Lung microvascular endothelial cell (primary cell): Measurements from ENCODE around the gene ALKBH2. TPM values are rescaled to one million over a fixed set of nuclear protein-coding genes. Genes with fewer than 3 reads are reported as not detected.
"Not testable (repeated sequence)": the region's sequence is repeated elsewhere in the genome, so short reads cannot be mapped to it uniquely, and the experiment has no call there.

Experiments used
- DNase-seq, 2 donors: peaks; one replicate each; pipeline versions ENCODE4 v3.0.0 to v3.0.0-alpha.2; 2010; ENCODE audit warnings: low read depth in 2 of 2
- total RNA-seq: library from RNA; depleted of rRNA; stranded (reverse); fragments of >200 nt; gene quantifications from 2 replicates; pipeline ENCODE4 v1.2.1, GENCODE V29; 2014

ALKBH2 gene
- total RNA-seq, 1 donor from 2014 or later = 5.4 TPM

DNA sequence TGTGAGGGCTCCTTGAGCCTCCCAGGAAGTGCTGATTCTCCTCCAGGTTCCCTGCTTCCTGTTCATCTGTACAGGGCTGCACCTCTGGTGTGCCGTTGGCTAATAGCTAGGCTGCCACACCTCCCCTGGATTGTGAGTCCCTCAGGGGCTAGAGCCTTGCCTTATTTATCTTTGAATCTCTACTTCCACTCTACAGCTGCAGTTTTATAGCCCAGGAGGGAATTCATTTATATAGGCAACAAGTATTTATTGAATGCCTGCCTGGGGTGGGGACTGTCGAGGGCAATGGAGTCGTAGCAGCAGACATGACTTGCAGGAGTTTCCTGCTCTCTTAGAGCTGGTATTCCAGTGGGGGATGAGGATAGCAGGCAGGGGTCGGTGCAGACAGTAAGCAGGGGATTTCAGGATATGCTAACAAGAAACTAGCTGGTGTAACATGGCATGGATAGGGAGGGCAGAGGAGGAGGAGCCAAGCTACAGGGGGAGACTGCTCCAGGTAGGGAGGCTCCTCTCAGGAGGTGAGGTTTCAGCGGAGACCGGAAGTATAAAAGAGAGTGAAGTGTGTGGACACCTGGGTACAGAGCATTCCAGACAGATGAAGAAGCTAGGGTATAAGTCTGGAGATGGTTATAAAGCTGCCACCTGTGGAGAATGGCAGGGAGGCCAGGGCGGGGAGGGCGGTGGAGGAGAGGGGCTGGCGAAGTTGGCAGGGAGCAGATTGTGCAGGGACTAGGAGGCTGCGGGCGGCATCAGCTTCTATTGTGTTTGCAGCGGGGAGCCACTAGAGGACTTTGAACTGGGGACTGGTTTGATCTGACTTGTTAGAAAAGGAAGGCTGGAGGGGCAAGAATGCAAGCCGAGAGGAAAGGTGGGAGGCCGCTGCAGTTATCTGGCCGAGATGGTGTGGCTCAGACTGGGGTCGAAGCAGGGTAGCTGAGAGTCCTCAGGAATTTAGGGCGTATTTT is 23.7 kb downstream of the ALKBH2 start:
- no peak for DNase-seq

DNA sequence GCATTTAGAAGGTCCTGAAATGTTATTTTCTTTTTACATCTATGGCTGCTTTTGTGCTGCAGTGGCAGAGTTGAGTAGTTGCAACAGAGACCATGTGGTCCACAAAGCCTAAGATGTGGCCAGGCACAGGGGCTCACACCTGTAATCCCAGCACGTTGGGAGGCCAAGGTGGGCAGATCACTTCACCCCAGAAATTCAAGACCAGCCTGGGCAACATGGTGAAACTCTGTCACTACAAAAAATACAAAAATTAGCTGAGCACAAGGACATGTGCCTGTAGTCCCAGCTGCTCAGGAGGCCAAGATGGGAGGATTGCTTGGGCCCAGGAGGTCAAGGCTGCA is 27.4 kb downstream of the ALKBH2 start:
- no peak for DNase-seq

DNA sequence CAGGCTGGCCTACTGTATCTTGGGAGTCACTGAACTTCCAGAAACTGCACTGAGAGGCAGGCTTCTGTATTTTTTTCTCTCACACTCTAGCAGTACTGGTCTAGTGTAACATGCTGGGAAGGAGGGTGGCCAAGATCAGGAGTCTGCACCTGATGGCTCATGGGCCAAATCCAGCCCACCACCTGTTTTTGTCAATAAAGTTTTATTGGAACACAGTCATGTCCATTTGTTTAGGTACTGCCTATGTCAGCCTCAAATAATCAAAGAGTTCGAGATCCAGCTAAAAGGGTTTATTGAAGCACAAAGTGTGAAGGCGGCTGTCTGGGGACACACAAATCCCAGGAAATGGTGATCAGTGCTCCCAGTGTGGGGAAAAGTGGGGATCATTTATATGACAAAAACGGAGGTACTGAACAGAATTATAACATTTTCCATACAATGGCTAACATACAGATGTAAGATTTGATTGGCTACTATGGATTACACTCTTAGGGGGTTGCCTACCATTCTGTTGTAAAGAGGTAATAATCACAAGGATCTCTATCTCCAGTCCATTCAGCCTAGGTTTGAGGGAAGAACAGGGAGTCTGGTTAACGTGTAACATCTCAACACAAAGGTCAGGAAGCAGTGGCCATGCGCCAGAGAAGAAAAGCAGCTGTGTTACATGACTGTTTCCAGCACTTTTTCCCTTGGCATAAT is 28.0 kb downstream of the ALKBH2 start:
- no peak for DNase-seq

DNA sequence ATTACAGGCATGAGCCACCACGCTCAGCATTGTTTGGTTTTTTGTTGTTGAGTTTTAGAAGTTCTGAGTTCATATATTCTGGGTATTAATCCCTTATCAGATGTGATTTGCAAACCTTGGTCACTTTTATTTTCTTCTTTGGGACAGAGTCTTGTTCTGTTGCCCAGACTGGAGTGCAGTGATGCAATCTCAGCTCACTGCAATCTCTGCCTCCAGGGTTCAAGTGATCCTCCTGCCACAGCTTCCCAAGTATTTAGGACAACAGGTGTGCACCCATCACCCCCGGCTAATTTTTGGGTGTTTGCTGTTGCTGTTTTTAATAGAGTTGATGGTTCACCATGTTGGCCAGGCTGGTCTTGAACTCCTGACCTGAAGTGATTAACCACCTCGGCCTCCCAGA is 29.1 kb downstream of the ALKBH2 start:
- no peak for DNase-seq

DNA sequence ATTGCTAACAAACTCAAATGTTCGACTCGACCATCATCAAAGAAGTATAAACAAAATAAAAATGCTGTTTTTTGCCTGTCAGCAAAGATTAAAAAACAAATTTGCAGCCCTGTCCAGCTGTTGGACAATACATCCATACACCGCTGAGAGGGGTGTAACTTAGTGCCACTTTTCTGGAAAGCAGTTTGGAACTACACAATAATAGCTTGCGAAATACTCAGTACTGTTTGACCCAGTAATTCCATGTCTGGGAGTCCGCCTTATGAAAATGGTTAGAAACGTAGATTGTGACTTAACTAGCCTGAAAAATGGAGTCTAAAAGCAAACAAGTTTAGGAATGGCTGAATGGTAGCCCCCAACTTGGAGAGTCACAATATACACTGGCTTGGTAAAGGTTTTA is 34.5 kb downstream of the ALKBH2 start:
- no peak for DNase-seq

DNA sequence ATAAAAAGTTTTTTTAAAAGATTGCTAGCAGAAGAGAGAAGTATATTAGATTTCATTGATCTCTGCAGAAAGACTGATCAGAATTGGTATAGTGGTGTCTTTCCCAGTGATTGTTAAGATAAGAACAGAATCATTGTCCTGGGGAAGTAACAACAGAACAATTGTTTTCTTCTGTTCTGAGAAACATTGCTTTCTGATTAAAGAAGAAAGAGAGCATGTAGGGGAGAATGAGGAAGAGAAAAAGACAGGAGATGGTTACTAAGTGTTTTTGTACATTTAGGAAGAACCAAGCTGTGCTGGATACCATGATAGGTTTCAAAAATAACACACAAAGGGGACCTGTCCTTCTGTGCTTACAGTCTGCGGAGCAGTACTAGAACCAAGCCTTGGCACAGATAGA is 35.9 kb downstream of the ALKBH2 start:
- DNase-seq = no peak

DNA sequence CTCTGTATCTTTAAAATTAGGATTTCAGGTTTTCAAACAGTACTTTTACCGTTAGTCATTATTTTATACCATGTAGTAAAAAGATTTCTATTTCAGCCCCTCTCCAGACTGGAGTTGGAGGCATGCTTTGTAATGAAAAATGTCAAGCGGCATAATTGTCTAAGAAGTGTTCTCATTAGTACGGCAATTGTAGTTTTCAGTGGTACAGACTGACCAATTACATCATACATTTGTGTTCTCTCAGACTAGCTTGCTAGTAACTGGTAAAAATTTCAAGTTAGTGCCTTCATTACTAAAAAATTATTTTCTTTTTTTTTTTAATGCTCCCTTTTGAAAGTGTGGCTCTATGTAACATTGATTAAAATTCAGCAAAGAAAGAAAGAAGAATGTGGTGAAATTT is 36.4 kb downstream of the ALKBH2 start:
- DNase-seq = no peak

DNA sequence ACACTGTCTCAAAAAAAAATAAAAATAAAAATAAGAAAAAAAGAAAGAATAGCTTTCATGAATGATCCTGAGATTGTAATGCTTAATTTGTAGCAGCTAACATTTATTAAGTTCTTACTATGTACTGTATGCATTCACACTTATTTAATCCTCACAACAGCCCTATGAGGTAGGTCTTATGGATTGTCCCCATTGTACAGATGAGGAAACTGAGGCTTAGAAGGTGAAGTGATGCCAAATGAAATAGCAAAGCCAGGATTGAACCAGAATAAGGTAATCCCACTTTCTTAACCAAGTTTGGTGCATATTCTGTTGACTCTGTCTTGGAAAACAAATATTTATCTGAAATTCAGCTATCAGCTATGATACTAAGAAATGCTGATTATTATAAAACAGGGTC is 38.8 kb downstream of the ALKBH2 start:
- DNase-seq = no peak

DNA sequence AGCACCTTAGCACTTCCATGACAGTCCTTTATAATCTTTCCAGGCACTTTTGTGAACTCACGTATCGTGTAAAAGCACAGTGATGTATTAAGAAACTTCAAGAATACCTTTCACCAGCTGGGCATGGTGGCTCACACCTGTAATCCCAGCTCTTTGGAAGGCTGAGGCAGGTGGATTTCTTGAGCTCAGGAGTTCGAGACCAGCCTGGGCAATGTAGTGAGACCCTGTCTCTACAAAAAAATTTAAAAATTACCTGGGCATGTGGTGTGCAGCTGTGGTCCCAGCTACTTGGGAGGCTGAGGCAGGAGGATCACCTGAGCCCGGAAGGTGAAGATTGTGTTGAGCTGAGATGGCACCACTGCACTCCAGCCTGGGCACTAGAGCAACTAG is 39.2 kb downstream of the ALKBH2 start:
- not testable (repeated sequence) for DNase-seq

DNA sequence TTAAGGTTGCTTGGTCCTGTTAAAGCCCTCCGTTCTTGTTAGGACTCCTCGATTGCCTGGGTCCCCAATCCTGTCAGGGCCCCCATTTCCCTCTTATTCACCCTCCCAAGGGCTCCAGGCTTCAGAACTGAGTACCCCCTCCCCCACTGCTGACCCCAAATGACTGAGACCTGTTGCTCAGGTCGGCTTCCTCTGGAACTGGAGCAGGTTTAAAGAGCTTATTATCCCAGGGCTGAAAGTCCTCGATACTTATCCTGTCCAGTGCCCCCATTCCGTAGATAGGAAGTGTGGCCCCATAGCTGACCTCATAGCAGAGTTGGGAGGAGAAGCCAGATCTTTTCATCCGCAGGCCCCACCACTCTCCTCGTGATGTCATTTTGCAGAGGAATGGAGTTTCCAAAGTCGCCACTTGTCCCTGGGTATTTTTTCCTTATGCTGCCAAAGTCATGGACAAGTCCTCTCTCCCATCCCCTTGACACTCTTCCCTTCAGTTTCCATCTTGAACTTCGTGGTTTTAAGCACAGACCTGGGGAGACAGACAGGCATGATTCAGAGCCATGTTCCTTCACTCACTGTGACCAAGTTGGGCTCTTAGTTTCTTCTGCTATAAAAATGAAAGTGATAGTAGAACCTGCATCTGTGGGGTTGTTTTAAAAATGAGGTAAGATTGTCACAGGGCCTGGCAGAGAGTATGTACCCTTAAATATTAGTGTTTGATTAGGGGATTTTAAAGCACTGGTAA is 39.7 kb downstream of the ALKBH2 start:
- peak; percentile 10 to 28 for DNase-seq

DNA sequence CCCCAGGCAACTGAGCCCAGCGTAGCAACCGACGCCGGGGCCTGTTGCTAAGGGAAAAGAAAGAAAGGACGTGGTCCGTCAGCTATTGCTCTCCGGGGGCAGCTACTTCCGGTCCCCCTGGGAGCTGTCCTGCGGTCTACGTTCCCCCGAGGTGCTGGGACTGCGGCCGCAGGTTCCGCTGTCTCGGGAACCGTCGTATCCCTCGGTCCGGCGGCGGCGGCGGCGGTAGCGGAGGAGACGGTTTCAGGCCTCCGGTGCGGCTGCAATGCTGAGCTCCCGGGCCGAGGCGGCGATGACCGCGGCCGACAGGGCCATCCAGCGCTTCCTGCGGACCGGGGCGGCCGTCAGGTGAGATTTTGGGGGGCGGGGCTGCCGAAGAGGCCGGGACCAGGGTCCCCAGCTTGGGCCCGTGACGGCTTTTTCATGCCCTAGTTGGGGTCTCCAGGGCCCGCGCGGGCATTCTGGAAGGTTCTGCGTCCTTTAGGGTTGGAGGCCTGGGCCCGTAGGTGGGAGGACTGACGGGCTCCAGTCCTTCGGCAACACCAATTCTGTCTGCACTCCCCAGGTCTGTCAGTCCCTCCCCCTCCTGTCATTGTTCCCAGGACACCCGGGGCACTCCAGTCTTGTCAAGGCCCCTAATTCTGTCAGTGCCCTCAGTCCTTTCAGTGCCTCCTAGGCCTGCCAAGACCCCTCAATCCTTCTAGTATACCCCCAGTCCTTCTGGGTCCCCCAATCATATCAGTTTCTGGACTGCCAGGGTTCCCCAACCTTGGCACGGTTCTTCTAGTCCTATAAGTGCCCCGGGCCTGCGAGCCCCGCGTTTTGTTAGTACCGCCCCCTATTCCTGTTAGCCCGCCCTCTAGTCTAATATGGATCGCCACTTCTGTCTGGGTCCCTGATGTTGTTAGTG is 40.6 kb downstream of the ALKBH2 start, which contains the start of gene USP30:
USP30 (plus strand) TSS at position 163 of the 910 bp plus-strand sequence; CDS start at position 266, 103 bp downstream.
- peak; percentile 92 to 93 for DNase-seq

DNA sequence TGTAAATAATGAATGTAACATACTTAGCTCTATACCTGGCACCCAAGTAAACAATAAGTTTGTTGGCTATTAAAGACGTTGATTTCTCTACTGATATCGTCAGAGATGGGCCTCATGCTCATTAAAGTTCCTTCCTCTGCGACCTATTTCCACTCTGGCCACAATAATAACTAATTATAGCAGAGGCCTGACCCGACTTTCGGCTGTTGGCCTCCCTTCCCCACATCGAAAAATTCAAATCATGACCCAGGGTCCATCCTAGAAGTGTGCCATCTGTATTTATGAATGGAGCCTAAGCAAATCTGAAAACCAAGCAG is 41.2 kb downstream of the ALKBH2 start:
- DNase-seq = no peak

DNA sequence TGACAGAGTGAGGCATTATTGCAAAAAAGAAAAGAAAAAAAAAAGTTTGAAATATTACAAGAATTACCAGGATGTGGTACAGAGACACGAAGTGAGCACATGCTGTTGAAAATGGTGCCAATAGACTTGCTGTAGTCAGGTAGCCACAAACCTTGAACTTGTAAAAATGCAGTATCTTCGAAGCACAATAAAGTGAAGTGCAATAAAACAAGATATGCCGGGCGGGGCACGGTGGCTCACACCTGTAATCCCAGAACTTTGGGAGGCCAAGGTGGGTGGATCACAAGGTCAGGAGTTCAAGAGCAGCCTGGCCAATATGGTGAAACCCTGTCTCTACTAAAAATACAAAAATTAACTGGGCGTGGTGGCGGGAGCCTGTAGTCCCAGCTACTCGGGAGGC is 43.5 kb downstream of the ALKBH2 start:
- not testable (repeated sequence) for DNase-seq

DNA sequence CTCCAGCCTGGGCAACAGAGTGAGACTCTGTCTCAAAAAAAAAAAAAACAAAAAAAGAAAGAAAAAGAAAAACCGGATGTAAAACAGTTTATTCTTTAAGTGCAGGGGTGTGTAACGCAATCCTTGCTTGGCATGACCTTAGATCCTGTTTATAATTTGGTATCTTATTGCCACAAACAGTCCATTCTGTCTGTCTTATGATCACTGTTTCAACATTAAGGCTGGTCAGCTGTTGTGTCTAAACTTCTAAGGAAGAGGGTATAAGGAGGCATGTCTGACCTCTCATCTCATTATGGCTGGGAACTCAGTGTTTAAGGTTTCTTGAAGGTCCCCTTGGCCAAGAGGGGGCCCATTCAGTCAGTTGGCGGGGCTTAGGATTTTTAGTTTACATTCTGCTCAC is 44.6 kb downstream of the ALKBH2 start:
- not testable (repeated sequence) for DNase-seq

DNA sequence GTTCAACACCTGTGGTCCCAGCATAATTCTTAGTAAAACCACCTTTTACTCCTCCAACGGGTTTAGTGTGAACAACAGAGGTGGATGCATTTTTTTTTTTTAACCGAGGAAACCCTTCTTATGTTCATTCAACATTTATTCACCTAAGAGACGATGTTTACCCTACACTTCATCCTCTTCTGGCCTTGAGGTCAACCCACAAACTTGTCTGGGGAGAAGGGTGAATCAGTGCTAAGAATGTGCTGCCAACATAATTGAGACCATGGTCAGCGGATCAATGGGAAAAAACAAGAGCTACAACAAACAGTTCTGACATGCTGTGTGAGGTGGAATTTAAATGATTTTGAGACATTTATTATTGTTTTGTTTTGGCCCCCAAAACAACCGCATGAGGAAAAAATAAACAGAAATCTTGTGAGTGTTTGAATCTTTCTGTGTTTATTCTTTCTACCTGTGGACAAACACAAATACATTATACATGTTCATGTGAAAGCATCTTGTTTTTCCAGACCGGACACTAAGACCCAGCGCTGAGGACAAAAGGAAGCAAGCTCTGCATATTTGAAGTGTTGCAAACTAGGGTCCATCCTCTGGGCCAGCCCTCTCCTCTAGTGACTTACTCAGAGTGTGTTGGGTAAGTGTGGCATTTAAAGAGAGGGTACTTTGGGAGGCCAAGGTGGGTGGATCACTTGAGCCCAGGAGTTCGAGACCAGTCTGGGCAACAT is 46.0 kb downstream of the ALKBH2 start:
- no peak for DNase-seq

DNA sequence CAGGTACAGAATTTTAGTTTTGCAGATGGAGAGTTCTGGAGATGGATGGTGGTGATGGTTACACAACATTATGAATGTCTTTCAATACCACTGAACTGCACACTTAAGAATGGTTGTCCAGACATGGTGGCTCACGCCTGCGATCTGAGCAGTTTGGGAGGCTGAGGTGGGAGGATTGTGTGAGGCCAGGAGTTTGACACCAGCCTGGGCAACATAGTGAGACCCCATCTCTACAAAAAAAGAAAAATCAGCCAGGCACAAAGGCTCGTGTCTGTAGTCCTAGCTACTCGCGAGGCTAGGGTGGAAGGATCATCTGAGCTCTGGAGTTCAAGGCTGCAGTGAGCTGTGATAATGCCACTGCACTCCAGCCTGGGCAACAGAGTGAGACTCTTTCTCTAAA is 49.0 kb downstream of the ALKBH2 start:
- no peak for DNase-seq
